ENCODE measurements around the gene ENTHD1. TPM values are rescaled to one million over a fixed set of nuclear protein-coding genes. Genes with fewer than 3 reads are reported as not detected.

The ENTHD1 gene
- polyA plus RNA-seq, 3 donors, result not detected

- DNase-seq (ENCODE audit: extremely low read depth in 1 of 11, low read depth in 9 of 11, low spot score in 4 of 11), result no peak
Measured at GRCh38 chr22:39814899-39815298, 78.7 kb downstream of the ENTHD1 start.

DNA sequence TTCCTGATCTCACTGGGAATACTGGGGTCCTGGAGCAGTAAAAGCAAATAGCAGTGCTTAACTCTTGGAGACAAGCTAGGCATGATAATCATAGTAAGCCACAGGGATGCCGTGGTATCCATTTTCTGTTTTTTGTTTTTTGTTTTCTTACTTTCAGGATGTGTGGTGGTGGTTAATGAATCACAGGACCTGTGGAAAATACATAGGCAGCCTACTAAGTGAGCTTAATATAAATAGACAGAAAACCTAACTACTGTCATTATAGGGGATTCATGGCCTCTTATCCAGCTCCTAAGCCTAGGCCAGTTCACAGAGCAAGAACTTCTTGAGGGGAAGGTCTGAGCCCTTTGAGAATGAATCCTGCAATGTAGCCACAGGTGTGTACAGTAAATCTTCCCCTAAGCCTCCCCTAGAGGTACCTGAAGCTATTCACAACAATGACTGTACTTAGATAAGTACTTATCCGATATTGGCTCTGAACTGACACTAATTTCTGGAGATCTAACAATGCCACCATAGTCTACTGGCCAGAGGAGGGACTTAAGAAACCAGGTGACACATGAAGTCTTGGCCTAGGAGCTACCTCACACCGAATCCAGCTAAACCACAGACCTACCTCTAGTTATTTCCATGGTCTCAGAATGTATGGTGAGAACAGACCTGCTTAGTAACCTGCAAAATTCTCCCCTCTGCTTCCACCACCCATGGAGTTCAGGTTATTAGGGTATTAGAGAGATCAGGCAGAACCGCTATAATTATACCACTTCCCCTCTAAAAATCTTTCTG, 83.6 kb downstream of the ENTHD1 start:
- DNase-seq (ENCODE audit: extremely low read depth in 1 of 11, low read depth in 9 of 11, low spot score in 4 of 11), result no peak

DNA sequence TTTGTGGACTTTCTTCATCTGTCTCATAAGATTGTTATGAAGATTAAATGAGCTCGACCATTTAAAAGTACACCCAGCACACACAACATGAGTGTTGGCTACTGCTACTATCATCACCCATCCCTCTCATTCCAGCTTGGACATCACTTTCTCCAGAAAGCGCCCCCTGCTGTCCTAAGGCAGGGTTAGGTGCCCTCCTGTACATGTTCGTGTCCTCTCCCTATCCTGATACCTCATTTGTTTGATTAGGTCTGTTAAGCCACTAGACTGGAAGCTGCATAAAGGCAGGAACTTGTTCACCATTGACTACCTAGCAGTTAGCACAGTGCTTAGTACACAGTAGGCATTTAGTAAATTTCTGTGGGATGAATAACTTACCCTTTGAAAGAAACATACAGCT, 85.5 kb downstream of the ENTHD1 start:
- DNase-seq (ENCODE audit: extremely low read depth in 1 of 11, low read depth in 9 of 11, low spot score in 4 of 11), result no peak

GRCh38 chr22:39806109-39806508, 87.5 kb downstream of the ENTHD1 start:
- DNase-seq (ENCODE audit: extremely low read depth in 1 of 11, low read depth in 9 of 11, low spot score in 4 of 11), result no peak

DNA sequence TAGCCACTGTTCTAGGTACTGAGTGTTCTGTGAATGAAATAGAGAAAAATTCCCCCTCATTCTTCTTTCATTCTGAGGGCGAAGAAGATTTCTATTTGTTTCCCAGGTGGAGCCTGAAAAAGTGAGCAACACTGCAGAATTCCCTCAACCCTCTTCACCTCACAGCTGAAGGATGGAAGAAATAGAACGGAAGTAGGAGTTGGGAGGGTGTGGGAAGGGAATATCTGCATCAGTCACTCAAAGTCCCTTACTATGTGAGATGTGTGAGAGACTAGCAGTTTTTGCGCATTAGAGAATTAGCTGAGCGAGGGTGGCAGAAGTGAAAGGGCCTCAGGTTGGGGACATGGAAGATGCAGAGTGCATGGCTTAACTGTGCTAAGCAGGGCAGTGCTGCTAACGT, 88.4 kb downstream of the ENTHD1 start:
- no peak for DNase-seq (ENCODE audit: extremely low read depth in 1 of 11, low read depth in 9 of 11, low spot score in 4 of 11)

DNA sequence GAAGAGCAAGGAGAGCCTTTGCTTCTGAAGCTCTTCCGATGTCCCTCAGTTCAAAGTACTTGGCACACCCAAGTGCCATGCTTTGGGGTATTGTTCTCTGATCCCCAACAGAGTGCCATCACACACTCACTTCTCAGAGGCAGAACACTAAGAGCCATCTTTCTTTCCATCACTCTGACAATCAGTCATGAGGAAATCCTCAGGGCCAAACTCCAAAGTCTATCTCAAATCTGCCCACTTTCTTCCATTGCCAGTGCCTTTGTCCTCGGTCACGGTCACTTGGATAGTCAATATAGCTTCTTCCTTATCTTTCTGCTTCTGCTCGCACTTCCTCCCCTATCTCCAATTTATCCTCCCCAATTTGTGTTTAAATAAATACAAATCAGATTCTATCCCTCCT, 90.9 kb downstream of the ENTHD1 start:
- no peak for DNase-seq (ENCODE audit: extremely low read depth in 1 of 11, low read depth in 9 of 11, low spot score in 4 of 11)

DNA sequence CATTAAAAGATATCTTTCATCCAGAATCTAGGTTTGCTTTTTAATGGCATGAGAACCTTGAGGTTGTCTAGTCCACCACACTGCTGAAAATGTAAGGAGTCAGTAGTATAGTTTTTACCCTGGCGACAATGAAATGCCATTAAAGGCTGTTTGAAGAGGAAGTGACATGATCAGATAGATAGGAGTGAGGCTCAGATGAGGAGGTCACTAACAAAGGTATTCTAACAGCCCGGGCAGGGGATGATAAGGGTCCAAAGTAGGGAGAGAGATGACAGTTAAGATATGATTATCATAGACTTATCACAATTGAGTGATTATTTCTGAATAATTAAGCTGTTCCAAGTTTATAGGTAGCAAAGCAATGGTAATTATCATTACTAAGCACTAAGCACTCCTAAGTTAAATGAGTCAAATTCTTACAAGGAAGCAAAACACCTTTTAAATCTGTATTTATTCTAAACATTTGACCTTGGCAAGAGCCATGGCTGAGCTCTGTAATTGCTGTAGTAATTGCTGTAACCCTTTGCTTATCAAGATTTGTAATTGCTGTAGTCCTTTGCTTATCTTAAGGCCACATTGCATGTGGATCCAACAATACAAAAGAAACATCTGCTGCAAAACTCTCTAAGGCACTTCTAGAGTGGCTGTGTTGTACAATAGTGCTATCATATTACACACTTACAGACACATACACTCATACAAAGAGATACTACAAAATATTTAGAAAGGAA, 92.6 kb downstream of the ENTHD1 start:
- no peak for DNase-seq (ENCODE audit: extremely low read depth in 1 of 11, low read depth in 9 of 11, low spot score in 4 of 11)

GRCh38 chr22:39797528-39798147, 95.9 kb downstream of the ENTHD1 start:
- DNase-seq (ENCODE audit: extremely low read depth in 1 of 11, low read depth in 9 of 11, low spot score in 4 of 11), result no peak

- DNase-seq (ENCODE audit: extremely low read depth in 1 of 11, low read depth in 9 of 11, low spot score in 4 of 11), result no peak
Measured at GRCh38 chr22:39789788-39790187, 103.8 kb downstream of the ENTHD1 start.

DNA sequence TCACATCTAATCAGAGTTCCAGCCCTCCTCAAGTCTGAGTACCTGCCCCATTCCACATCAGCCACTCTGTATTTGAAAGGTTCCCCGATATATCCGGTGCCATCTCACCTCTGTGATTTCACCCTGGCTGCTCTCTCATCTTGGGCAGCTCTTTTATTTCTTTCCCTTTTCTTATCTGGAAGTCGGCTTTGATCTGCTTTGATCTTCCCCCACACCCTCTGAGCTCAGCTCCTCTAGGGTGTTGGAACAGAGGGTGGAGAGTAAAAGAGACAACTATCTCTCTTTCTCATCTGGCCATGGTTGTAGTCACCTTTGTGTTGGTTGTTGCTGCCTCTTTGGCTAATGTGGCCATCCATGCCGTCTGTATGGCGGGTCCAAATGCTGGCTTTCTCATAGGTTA, 108.3 kb downstream of the ENTHD1 start:
- DNase-seq (ENCODE audit: extremely low read depth in 1 of 11, low read depth in 9 of 11, low spot score in 4 of 11), result no peak

DNA sequence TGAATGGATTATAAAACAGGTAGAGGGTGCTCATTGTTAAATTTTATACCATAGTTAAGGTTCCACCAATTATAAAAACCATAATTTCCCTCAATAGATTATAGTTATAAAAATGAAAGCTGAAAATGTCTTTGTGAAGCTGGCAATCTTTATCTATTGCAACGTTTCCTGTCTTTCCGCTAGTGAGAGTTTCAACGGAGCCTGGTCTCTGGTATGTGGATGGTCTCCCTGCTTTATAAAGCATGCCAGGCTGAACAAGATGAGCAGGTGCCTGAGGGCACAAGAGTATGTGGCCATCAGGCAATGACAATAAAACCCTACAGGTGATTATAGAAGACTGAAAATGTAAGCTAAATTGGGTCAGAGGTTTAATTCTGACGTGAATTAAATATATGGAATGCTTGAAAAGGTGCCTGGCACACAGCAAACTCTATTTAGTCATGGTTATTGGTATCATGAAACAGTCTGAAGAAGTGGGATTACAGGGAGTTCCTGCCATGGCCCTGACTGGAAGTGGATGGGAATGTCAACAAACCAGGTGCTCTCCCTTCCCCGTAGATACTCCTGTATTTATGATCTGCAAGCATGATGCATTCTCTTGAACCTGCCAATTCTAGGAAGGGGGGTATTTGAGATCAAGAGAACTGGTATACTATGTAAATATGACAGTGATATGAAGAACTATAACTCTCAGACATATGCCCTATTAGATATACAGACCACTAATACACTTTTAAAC, 115.7 kb downstream of the ENTHD1 start:
- DNase-seq (ENCODE audit: extremely low read depth in 1 of 11, low read depth in 9 of 11, low spot score in 4 of 11), result no peak

DNA sequence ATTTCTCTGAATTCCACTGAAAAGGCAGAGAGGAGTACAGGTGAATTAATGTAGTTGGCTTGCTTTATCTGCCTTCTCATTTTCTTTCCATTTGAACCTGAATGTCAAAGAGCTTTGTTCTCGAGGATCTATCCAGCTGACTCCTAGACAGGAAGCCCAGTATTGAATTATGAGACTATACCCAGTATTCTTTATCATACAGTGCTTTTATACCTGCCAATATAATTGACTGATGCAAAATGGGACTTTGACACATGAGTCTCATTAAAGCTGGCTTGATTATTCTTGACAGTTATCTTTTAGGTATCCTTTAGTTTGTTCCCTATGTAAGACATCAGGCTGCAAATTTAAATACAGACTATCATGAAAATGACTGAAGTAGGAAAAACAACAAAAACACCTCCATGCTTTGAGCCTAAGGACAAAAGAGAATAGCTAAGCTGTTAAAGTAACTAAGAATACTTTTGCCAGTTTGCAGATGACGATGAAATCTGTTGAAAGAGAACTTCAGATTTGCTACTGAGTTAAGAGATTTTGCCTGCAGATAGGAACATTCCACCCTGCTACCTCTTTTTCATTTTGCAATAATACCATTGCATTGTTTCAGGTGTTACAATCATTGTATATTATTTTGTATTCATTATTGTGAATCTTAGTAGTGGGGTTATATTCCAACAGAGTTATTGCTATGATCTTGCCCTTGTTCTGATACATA, 117.1 kb downstream of the ENTHD1 start:
- DNase-seq (ENCODE audit: extremely low read depth in 1 of 11, low read depth in 9 of 11, low spot score in 4 of 11), result no peak

- no peak for DNase-seq (ENCODE audit: extremely low read depth in 1 of 11, low read depth in 9 of 11, low spot score in 4 of 11)
Measured at GRCh38 chr22:39773976-39774539, 119.5 kb downstream of the ENTHD1 start.

DNA sequence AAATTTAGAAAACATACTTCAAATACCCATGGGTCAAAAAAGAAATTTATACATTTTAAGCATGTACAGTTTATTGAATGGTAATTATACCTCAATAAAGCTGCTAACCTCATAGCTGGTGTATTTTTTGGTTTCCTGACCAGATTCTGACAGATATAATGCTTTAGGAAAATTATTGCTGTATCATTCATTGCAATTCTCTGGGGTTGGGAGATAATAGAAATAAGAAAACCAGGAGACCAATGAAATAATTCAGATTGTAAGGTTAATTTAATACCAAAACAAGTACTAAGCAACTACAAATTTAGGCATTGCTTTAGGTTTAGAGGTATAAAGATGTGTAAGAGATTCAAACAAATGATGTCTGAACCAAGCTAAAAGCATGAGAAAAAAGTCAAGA, 120.1 kb downstream of the ENTHD1 start:
- no peak for DNase-seq (ENCODE audit: extremely low read depth in 1 of 11, low read depth in 9 of 11, low spot score in 4 of 11)

GRCh38 chr22:39771486-39771885, 122.1 kb downstream of the ENTHD1 start:
- no peak for DNase-seq (ENCODE audit: extremely low read depth in 1 of 11, low read depth in 9 of 11, low spot score in 4 of 11)

GRCh38 chr22:39765661-39766060, 127.9 kb downstream of the ENTHD1 start:
- DNase-seq (ENCODE audit: extremely low read depth in 1 of 11, low read depth in 9 of 11, low spot score in 4 of 11), result no peak

DNA sequence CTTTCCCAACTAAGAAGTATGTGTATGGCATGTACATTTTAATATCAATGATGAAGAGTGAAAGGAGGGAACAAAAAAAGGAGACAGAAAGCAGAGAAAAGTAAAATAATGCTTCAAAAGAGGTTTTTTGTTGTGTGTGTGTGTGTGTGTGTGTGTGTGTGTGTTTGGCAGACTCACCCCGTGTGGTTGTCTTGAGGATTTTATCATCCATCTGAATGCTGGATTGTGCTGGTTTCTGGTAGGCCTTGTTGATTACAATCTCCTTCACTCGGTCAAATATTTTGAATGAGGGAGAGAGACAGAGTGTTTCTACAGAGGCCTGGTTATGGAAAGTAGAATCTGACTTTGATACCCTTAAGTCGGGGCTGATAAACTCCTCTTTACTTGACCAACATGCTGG, 128.5 kb downstream of the ENTHD1 start:
- DNase-seq (ENCODE audit: extremely low read depth in 1 of 11, low read depth in 9 of 11, low spot score in 4 of 11), result no peak

- DNase-seq (ENCODE audit: extremely low read depth in 1 of 11, low read depth in 9 of 11, low spot score in 4 of 11), result no peak
Measured at GRCh38 chr22:39763276-39763675, 130.3 kb downstream of the ENTHD1 start.

DNA sequence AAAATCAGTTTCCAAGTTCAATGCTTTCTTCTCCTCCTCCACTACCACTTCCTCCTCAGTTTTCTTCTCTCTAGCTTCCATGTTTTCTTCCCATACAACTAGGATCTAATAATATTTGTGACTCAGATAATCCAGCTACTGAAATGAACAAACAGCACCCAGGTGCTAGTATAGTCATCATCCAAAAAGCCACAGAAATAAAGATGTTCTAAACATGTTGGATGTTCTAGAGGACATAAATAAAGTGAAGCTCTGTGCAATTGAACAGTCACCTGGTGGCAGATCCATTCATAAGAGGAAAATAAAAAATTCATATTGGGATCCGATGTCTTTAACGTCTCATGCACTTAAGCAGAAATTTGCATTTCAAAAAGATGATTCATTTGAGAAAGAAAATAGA, 142.8 kb downstream of the ENTHD1 start:
- DNase-seq (ENCODE audit: extremely low read depth in 1 of 11, low read depth in 9 of 11, low spot score in 4 of 11), result no peak
